Measurements from ENCODE around the gene ARID1B.

Gene ARID1B

GRCh38 chr6:156848123-156848522, 70.9 kb downstream of the ARID1B start:
- TF ChIP-seq ZFX (IDR thresholded peaks at IDR 0.05) (no peak), CTCF (conservative IDR thresholded peaks at IDR 0.05) (no peak)
- H3K27ac ChIP-seq: no peak overlapping the region

- H3K27ac ChIP-seq: no peak overlapping the region
- TF ChIP-seq CTCF (conservative IDR thresholded peaks at IDR 0.05) (no peak), ZFX (IDR thresholded peaks at IDR 0.05) (no peak)
Observed at GRCh38 chr6:156848533-156848932, 71.4 kb downstream of the ARID1B start.

GRCh38 chr6:156849806-156850205, 72.6 kb downstream of the ARID1B start:
- TF ChIP-seq CTCF (conservative IDR thresholded peaks at IDR 0.05) (no peak), ZFX (IDR thresholded peaks at IDR 0.05) (no peak)
- no peak overlapping the region for H3K27ac ChIP-seq

- H3K27ac ChIP-seq: no peak overlapping the region
- TF ChIP-seq CTCF (conservative IDR thresholded peaks at IDR 0.05) (no peak), ZFX (IDR thresholded peaks at IDR 0.05) (no peak)
Observed at GRCh38 chr6:156850353-156850752, 73.2 kb downstream of the ARID1B start.

GRCh38 chr6:156851454-156851921, 74.3 kb downstream of the ARID1B start:
- no peak for TF ChIP-seq ZFX (IDR thresholded peaks at IDR 0.05)
- TF ChIP-seq CTCF (conservative IDR thresholded peaks at IDR 0.05): no peak
- peak overlapping the region; percentile 38; the same call in 1 of the 2 replicates for H3K27ac ChIP-seq

GRCh38 chr6:156852147-156852857, 75.1 kb downstream of the ARID1B start:
- H3K27ac ChIP-seq: peak overlapping the region; percentile 34; the same call in 1 of the 2 replicates
- no peak for TF ChIP-seq CTCF (conservative IDR thresholded peaks at IDR 0.05)
- no peak for TF ChIP-seq ZFX (IDR thresholded peaks at IDR 0.05)

- H3K27ac ChIP-seq: no peak overlapping the region
- no peak for TF ChIP-seq ZFX (IDR thresholded peaks at IDR 0.05)
- no peak for TF ChIP-seq CTCF (conservative IDR thresholded peaks at IDR 0.05)
Observed at GRCh38 chr6:156852858-156853216, 75.7 kb downstream of the ARID1B start.
